ACC112 (cell line): Measurements from ENCODE around the gene C3orf52.

Experiments used
- H2AFZ ChIP-seq: fragments of 200-600 bp; sonication (generic); one replicate; pipeline ENCODE4 v1.6.0; 2017; ENCODE audit warnings: antibody characterized with exemption, low read length; ENCODE audit not compliant: unreplicated experiment
- H3K27ac ChIP-seq: fragments of 200-600 bp; sonication (generic); 2 replicates; pipeline ENCODE4 v1.5.1; 2014; ENCODE audit warnings: low read depth, mild to moderate bottlenecking, antibody characterized with exemption, low read length, moderate library complexity
- H3K27me3 ChIP-seq: fragments of 200-600 bp; sonication (generic); 2 replicates; pipeline ENCODE4 v1.6.1; 2014; ENCODE audit warnings: mild to moderate bottlenecking, antibody characterized with exemption, low read length, moderate library complexity, mixed read lengths; ENCODE audit not compliant: insufficient read depth
- H3K36me3 ChIP-seq: fragments of 200-600 bp; sonication (generic); 2 replicates; pipeline ENCODE4 v1.6.1; 2016; ENCODE audit warnings: mild to moderate bottlenecking, antibody characterized with exemption, low read length, moderate library complexity, mixed read lengths; ENCODE audit not compliant: insufficient read depth
- H3K4me1 ChIP-seq: fragments of 200-600 bp; sonication (generic); one replicate; pipeline ENCODE4 v1.6.1; 2016; ENCODE audit warnings: low read length, mixed read lengths; ENCODE audit not compliant: insufficient read depth, unreplicated experiment, control insufficient read depth
- H3K4me3 ChIP-seq: fragments of 200-600 bp; sonication (generic); 2 replicates; pipeline ENCODE4 v1.5.1; 2014; ENCODE audit warnings: mild to moderate bottlenecking, low read depth, low read length
- H3K79me2 ChIP-seq: fragments of 200-600 bp; sonication (generic); one replicate; pipeline ENCODE4 v1.6.0; 2016; ENCODE audit warnings: low read length; ENCODE audit not compliant: control insufficient read depth, unreplicated experiment, insufficient read depth

C3orf52 gene

DNA sequence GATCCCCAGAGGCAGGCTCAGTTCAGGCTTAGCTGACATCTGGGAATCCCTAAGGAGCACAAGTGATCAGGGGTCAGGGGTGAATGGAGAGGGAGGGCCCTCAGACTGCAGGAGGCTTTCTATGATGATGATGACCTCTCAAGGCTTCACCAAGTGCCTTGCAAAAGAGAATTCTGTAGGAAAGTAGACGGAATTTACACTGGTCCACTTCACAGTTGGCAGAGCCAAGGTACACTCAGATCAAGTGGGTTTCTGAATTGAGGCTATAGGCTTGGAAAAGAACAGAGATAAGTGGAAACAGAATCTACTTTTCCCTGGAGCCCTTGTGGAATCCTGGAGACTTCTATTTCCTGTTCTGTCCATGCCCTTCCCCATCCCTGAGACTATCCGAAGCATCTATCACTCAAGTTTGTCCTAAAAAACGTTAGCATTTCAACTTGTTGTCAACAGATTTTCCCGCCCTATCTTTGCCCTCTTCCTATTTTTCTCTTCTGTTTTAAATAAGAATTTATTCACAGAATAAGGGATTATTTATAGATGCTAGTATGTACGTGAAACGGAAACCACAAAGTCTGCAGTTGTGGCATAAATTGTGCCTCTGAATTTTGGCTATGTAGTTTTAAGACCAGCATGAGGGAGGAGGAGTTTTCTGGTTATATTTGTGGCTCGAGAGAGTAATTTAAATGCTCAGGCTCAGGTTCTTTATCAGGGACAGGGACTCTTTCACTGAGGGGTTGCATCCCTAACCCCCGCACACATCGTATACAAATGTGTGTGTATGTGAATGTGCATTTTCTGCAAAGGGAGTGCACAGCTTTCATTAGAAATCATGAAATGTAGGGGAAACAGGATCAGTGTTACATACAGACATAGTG is 34.0 kb downstream of the C3orf52 start:
- H2AFZ ChIP-seq, result no peak overlapping the region
- H3K36me3 ChIP-seq, result no peaks in the 10 kb centered on the region
- no peak overlapping the region for H3K4me3 ChIP-seq
- H3K27me3 ChIP-seq, result no peaks in the 10 kb centered on the region
- no peaks in the 10 kb centered on the region for H3K79me2 ChIP-seq
- H3K27ac ChIP-seq, result no peak overlapping the region
- no peaks in the 10 kb centered on the region for H3K4me1 ChIP-seq

DNA sequence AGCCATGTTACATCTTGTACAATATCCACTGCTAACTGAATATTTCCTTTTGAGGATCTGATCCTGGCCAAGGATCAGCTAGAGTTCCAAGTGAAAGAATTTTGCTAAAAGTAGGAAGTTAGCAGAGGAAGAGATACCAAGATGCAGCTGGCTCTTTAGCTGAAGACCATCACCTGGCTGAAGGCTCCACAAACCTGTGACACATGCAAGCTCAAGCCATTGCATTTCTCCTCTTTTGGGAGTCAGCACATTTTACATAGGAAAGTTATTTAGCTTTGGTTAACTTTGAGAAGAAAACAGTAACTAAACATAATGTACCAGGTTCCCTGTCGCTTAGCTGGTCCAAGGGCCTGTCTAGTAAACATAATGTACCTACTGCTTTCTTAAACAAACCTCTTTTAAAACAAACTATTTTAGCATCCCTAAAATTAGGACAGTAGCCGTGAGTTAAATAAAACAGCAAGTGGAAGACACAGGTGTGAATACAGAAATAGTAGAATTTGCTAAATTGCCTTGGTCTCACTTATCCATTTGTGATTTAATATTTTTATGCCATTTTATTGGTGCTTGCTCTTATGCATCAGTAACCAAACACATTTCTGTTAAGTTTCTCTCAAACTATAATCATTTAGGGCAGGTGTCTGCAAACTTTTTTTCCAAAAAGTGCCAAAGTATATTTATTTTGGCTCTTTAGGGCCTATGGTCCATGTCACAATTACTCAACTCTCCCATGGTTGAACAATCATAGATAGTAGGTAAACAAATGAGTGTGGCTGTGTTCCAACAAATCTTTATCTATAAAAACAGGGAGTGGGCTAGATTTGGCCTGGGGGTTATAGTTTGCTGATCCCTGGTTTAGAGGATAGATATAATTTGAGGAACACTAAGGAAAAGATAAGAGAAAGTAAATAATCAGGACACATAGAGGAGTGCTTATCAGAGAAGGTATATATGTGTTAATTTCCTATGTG is 35.7 kb downstream of the C3orf52 start:
- H3K27me3 ChIP-seq, result no peaks in the 10 kb centered on the region
- no peaks in the 10 kb centered on the region for H3K36me3 ChIP-seq
- no peaks in the 10 kb centered on the region for H3K79me2 ChIP-seq
- no peak overlapping the region for H2AFZ ChIP-seq
- peaks cover 4% of the 10 kb centered on the region for H3K4me1 ChIP-seq
- no peak overlapping the region for H3K27ac ChIP-seq
- no peak overlapping the region for H3K4me3 ChIP-seq

DNA sequence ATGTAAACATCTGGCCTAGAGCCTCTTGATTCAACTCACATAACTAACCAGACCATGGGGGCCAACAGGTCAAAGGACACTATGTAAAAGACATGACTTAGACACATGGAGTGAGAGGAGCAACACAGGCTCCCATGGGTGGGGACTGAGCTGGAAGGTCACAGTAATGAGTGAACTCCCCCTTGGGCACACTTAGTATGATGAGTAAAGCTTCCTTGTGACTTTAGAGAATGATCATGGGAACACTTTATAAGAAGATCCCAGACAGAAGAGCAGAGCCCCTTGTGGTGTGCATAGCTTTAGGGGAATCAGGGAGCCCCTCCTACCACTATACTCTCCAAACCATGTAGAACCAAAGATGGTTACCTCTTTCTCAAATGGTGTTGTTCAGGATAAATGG is 36.7 kb downstream of the C3orf52 start:
- Histone ChIP-seq H3K4me3 (no peak overlapping the region), H3K27ac (no peak overlapping the region), H3K79me2 (no peaks in the 10 kb centered on the region)

DNA sequence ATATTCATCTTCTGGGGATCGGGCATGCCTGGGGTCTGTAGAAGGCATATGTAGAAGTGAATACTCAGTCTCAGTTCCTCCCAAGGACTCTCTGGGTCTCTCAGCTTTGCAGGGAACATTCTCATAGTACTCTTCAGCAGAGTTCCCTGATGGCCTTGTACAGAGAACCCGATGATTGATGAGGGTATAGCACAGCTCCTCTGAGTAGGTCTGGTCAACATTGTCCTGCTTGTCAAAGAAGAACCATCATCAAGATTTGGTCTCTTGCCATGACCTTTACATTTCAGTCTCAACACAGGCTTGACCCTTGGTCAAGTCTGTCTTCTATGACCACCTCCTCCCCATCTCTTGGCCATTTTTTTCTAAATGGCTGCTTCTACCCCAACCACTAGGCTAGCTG is 37.4 kb downstream of the C3orf52 start:
- Histone ChIP-seq H3K4me3 (no peak overlapping the region), H3K27me3 (no peaks in the 10 kb centered on the region), H3K27ac (no peak overlapping the region), H3K4me1 (peaks cover 4% of the 10 kb centered on the region), H3K36me3 (no peaks in the 10 kb centered on the region), H2AFZ (no peak overlapping the region), H3K79me2 (no peaks in the 10 kb centered on the region)

More for the DNA sequence above, 36.7 kb downstream of the C3orf52 start:
- no peaks in the 10 kb centered on the region for H3K36me3 ChIP-seq
- H3K4me1 ChIP-seq, result peaks cover 4% of the 10 kb centered on the region
- no peaks in the 10 kb centered on the region for H3K27me3 ChIP-seq
- H2AFZ ChIP-seq, result no peak overlapping the region

DNA sequence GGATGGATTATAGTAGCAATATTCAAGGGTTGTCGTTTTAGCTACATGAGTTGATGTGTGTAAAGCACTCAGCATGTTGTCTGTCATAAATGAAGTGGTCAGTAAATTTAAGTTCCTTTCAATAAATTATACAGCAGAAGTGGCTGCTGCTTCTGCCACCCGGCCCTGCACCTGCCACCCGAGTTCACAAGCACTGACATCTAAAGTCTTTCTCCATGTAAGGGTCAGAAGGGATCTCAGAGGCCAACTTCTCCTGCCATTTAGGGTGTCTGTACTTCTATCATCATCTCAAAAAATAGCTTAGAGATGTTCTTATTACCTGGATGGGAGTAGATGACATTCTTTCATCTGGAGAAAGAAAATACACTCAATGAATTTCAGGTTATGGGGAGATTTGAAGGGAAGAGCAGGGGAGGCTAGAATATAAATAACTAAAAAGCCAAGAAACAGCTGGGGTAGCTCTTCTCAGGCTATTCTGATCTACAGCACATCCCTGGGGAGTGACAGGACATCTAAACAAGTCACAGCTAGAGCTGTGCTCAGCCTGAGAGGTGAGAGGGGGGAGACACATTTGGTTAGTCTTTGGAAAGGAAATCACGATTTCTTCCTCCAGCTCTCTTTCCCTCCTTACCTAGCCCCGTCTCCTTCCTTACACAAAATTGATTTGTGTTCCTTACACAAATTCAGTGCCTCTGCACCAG is 38.9 kb downstream of the C3orf52 start:
- peaks cover 4% of the 10 kb centered on the region for H3K4me1 ChIP-seq
- no peaks in the 10 kb centered on the region for H3K79me2 ChIP-seq
- H3K36me3 ChIP-seq, result no peaks in the 10 kb centered on the region
- no peaks in the 10 kb centered on the region for H3K27me3 ChIP-seq
- H3K27ac ChIP-seq, result no peak overlapping the region
- H2AFZ ChIP-seq, result no peak overlapping the region
- H3K4me3 ChIP-seq, result no peak overlapping the region

DNA sequence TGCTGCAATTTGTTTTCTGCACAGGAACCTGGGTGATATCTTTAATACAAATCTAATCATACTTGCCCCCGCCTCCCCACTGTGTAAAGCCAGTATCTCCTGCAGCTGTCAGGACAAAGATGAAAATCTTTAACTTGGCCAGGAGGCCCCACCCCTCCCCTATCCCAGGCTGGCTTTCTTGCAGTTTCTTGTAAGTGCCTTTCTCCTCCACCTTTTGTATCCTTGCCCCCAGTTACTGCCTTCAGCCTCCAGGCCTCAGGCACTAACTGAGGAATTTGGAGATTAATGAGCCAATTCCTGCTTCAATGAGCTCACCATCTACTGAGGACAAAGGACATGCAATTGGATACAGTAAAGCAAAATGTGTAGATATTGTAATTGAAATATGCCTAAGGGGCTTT is 40.3 kb downstream of the C3orf52 start:
- H2AFZ ChIP-seq, result peak overlapping the region; percentile 88
- H3K36me3 ChIP-seq, result no peaks in the 10 kb centered on the region
- peak overlapping the region; percentile 27; the same call in 1 of the 2 replicates for H3K4me3 ChIP-seq
- H3K27me3 ChIP-seq, result no peaks in the 10 kb centered on the region
- no peaks in the 10 kb centered on the region for H3K79me2 ChIP-seq
- H3K27ac ChIP-seq, result no peak overlapping the region
- peaks cover 4% of the 10 kb centered on the region for H3K4me1 ChIP-seq

DNA sequence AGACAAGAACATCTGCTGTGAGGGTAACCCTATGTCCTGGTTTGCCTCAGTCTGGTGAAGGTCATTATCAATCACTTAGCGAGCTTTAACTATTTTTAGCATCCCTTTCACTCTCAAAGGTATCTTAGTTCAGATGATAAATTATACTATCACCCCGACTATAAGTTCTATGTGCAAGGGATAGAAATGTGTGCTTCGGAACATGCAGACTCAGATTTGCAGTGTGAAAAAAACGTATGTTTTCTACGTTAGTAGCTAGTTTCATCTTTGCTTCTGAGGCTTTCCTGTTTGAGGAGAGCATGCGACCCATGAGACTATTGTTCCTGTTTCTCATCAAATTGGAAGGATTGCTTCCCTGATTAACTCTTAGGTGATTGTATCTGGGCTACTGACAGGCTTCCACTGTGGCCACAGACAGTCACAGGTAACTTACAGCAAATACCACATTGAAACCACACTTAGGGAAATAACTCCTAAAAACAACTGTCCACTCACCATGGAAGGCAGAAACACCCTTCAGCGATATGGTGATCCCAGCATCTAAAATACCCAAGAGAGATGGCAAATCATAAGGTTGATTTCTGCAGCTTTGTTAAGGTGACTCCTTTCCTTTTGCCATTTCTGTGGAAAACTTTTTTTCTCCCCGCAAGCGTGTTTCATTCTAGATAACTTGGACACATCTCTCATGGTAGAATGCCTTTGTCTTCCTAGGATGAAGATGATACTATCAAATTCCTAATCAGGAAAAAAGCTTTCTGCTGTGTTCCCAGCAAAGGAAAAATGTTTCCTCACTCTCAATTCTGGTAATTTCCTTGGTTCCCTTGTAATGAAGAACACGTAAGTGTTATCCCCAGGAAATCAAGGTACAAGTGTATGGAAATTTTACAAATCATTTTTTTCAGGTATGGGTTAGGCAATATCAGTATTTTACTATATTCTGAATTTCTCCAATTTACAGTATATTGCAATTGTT is 41.6 kb downstream of the C3orf52 start:
- Histone ChIP-seq H3K4me1 (peaks cover 4% of the 10 kb centered on the region), H3K4me3 (no peak overlapping the region), H3K36me3 (no peaks in the 10 kb centered on the region), H3K27ac (no peak overlapping the region), H3K79me2 (no peaks in the 10 kb centered on the region), H3K27me3 (no peaks in the 10 kb centered on the region), H2AFZ (no peak overlapping the region)

DNA sequence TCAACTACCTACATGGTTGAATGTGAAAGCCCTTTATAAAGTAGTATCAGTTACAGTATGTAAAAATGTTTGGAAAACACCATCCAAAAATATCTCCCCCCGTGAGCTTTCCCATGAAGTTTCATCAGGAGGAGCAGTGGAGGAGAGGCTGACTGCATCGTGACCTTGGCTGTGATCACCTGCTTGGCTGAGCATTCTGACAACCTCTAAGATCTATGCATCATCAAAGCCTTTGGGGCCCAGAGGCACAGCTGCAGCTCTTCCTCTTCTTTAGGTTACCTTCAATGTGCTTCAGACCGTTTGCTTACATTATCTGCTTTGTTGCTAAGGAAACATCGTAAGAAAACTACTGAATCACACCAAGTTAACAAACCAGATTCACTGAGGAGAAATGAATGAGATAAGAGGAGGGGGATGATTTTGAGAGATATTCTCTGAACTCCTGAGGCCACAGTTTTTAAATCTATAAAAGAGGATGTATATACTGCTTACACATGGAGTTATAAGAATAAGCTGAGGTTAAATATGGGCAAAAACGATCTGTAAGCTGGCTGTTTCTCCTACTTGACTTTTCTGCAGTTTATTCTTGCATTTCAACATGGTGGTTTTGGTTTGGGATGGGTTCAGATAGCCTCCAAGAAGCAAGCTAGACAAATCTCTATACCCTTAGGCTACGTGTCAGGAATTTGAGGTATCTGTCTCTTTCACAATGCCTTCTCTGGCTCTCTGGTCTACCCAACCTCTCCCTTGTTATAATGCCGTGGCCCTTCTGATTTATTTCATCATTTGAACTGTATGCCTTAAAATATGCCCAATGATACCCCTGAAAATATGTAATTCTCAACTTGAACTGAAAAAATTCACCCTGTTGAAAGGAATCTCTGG is 42.9 kb downstream of the C3orf52 start:
- Histone ChIP-seq H3K4me1 (peaks cover 4% of the 10 kb centered on the region), H3K36me3 (no peaks in the 10 kb centered on the region), H2AFZ (no peak overlapping the region), H3K27ac (no peak overlapping the region), H3K79me2 (no peaks in the 10 kb centered on the region), H3K4me3 (no peak overlapping the region), H3K27me3 (no peaks in the 10 kb centered on the region)
